Activated naive CD4-positive, alpha-beta T cell treated with anti-CD3 and anti-CD28 coated beads, Interleukin-2, amount 50 U/mL, for 72 hours (primary cell): ENCODE results near the gene ATAD5. TPM values are rescaled to one million over a fixed set of nuclear protein-coding genes. Genes with fewer than 3 reads are reported as not detected.
A peak's percentile ranks its signal among the peaks of the same experiment; 100 is the strongest.
"Not testable (repeated sequence)": the region's sequence is repeated elsewhere in the genome, so short reads cannot be mapped to it uniquely, and the experiment has no call there.

Experiments used
- ATAC-seq, 2 donors: fragments of 150-1000 bp; cut with Tn5 transposase; 2 replicates each; pipeline ENCODE4 v1.10.0; 2021; ENCODE audit warnings: mild to moderate bottlenecking in 2 of 2, moderate library complexity in 2 of 2
- DNase-seq, 2 donors: peaks; one replicate each; pipeline ENCODE4 v3.0.0; 2021 to 2022; ENCODE audit warnings: low spot score in 2 of 2
- H3K27ac Mint-ChIP-seq, 2 donors: one replicate each; pipeline ENCODE4 v1.8.0; 2022; ENCODE audit warnings: mild to moderate bottlenecking in 2 of 2, mixed read lengths in 2 of 2
- H3K36me3 Mint-ChIP-seq, 2 donors: one replicate each; pipeline ENCODE4 v1.8.0; 2022; ENCODE audit warnings: mixed read lengths in 2 of 2
- H3K9me3 Mint-ChIP-seq, 2 donors: one replicate each; pipeline ENCODE4 v1.8.0; 2022; ENCODE audit warnings: mixed read lengths in 2 of 2
- total RNA-seq, 2 donors: library from RNA; stranded (reverse); gene quantifications; one replicate each; pipeline ENCODE4 v1.2.3, GENCODE V29; 2022

ATAD5 gene
- total RNA-seq, 2 donors from 2014 or later, result 32.5 to 52.1 TPM

GRCh38 chr17:30858556-30859250 is 26.9 kb downstream of the ATAD5 start:
- DNase-seq (no peak), ATAC-seq (no peak)
- Mint-ChIP-seq H3K27ac (no peak overlapping the region), H3K36me3 (peaks cover 4 to 23% of the 10 kb centered on the region in 2 donors), H3K9me3 (no peaks in the 10 kb centered on the region)

GRCh38 chr17:30864636-30865035 is 32.9 kb downstream of the ATAD5 start:
- no peaks in the 10 kb centered on the region for H3K9me3 Mint-ChIP-seq

GRCh38 chr17:30869005-30869404 is 37.2 kb downstream of the ATAD5 start:
- H3K27ac Mint-ChIP-seq, result no peak overlapping the region
- peaks cover 12 to 16% of the 10 kb centered on the region in 2 donors for H3K36me3 Mint-ChIP-seq
- no peaks in the 10 kb centered on the region for H3K9me3 Mint-ChIP-seq
- ATAC-seq (no peak), DNase-seq (no peak)

More at GRCh38 chr17:30864636-30865035, 32.9 kb downstream of the ATAD5 start:
- peaks cover 11 to 18% of the 10 kb centered on the region in 2 donors for H3K36me3 Mint-ChIP-seq
- DNase-seq, result no peak
- ATAC-seq, result no peak
- H3K27ac Mint-ChIP-seq, result peak overlapping the region in 1 of 2 donors; percentile 80

GRCh38 chr17:30886187-30886586 is 54.4 kb downstream of the ATAD5 start:
- no peaks in the 10 kb centered on the region for H3K9me3 Mint-ChIP-seq
- no peak overlapping the region for H3K27ac Mint-ChIP-seq
- no peaks in the 10 kb centered on the region for H3K36me3 Mint-ChIP-seq
- DNase-seq (no peak), ATAC-seq (no peak)

GRCh38 chr17:30894236-30894635 is 62.5 kb downstream of the ATAD5 start:
- Mint-ChIP-seq H3K9me3 (no peaks in the 10 kb centered on the region), H3K36me3 (peaks cover 5 to 9% of the 10 kb centered on the region in 2 donors)
- no peak for ATAC-seq

GRCh38 chr17:30897311-30897710 is 65.5 kb downstream of the ATAD5 start:
- ATAC-seq (no peak), DNase-seq (no peak)
- Mint-ChIP-seq H3K27ac (no peak overlapping the region), H3K9me3 (no peaks in the 10 kb centered on the region), H3K36me3 (peaks cover 5 to 9% of the 10 kb centered on the region in 2 donors)

More at GRCh38 chr17:30894236-30894635, 62.5 kb downstream of the ATAD5 start:
- no peak for DNase-seq
- H3K27ac Mint-ChIP-seq, result no peak overlapping the region

GRCh38 chr17:30905742-30906100 is 74.0 kb downstream of the ATAD5 start:
- ATAC-seq, result peak; percentile 27 to 48

GRCh38 chr17:30906101-30906911 is 74.5 kb downstream of the ATAD5 start, which contains the start of gene TEFM:
TSS of gene TEFM (minus strand) at chr17:30906238. CDS start at chr17:30906198, 40 bp downstream.
- peak within 1 kb of the TSS; percentile 95 to 98 for H3K27ac Mint-ChIP-seq
- H3K36me3 Mint-ChIP-seq, result peaks cover 9 to 14% of the 10 kb centered on the region in 2 donors
- H3K9me3 Mint-ChIP-seq, result no peaks in the 10 kb centered on the region
- ATAC-seq, result peak; percentile 95 to 97
- peak; percentile 89 to 93 for DNase-seq

More at GRCh38 chr17:30905742-30906100, 74.0 kb downstream of the ATAD5 start:
- DNase-seq, result peak in 1 of 2 donors; percentile 26
- Mint-ChIP-seq H3K27ac (peak overlapping the region; percentile 95 to 98), H3K9me3 (no peaks in the 10 kb centered on the region), H3K36me3 (peaks cover 9 to 14% of the 10 kb centered on the region in 2 donors)

- ATAC-seq (no peak), DNase-seq (no peak)
- peaks cover 9 to 14% of the 10 kb centered on the region in 2 donors for H3K36me3 Mint-ChIP-seq
- H3K27ac Mint-ChIP-seq, result no peak overlapping the region
- H3K9me3 Mint-ChIP-seq, result no peaks in the 10 kb centered on the region
Observed at GRCh38 chr17:30908717-30909420, 77.1 kb downstream of the ATAD5 start.

- not testable (repeated sequence) for ATAC-seq, DNase-seq, H3K9me3 Mint-ChIP-seq, H3K27ac Mint-ChIP-seq
- peaks cover 9 to 14% of the 10 kb centered on the region in 2 donors for H3K36me3 Mint-ChIP-seq
Observed at GRCh38 chr17:30910151-30910550, 78.4 kb downstream of the ATAD5 start.

GRCh38 chr17:30913955-30914354 is 82.2 kb downstream of the ATAD5 start:
- H3K27ac Mint-ChIP-seq, result no peak overlapping the region
- no peak for DNase-seq
- no peaks in the 10 kb centered on the region for H3K9me3 Mint-ChIP-seq
- no peak for ATAC-seq
- no peaks in the 10 kb centered on the region for H3K36me3 Mint-ChIP-seq

GRCh38 chr17:30915833-30916611 is 84.3 kb downstream of the ATAD5 start:
- no peaks in the 10 kb centered on the region for H3K36me3 Mint-ChIP-seq
- no peaks in the 10 kb centered on the region for H3K9me3 Mint-ChIP-seq
- no peak overlapping the region for H3K27ac Mint-ChIP-seq
- DNase-seq, result no peak
- ATAC-seq, result no peak

- ATAC-seq, result no peak
- H3K27ac Mint-ChIP-seq, result no peak overlapping the region
- DNase-seq, result no peak
- no peaks in the 10 kb centered on the region for H3K9me3 Mint-ChIP-seq
- H3K36me3 Mint-ChIP-seq, result no peaks in the 10 kb centered on the region
Observed at GRCh38 chr17:30917050-30917449, 85.3 kb downstream of the ATAD5 start.

- Mint-ChIP-seq H3K36me3 (peaks cover 0 to 6% of the 10 kb centered on the region in 2 donors), H3K9me3 (no peaks in the 10 kb centered on the region), H3K27ac (no peak overlapping the region)
- ATAC-seq (no peak), DNase-seq (no peak)
Observed at GRCh38 chr17:30920282-30920681, 88.5 kb downstream of the ATAD5 start.

- Mint-ChIP-seq H3K9me3 (no peaks in the 10 kb centered on the region), H3K36me3 (peaks cover 0 to 6% of the 10 kb centered on the region in 2 donors), H3K27ac (no peak overlapping the region)
- ATAC-seq (no peak), DNase-seq (no peak)
Observed at GRCh38 chr17:30920683-30921543, 89.1 kb downstream of the ATAD5 start.
